Mesendoderm (in vitro differentiated cells): Measurements from ENCODE around the gene GLRX3.

Experiments
- DNase-seq: peaks from one replicate; pipeline ENCODE4 v3.0.0; 2013
- H2AK5ac ChIP-seq: 2 replicates; pipeline ENCODE4 v1.6.1; 2013; ENCODE audit warnings: low read length, inconsistent platforms
- H2BK120ac ChIP-seq: 2 replicates; pipeline ENCODE4 v1.6.1; 2013; ENCODE audit warnings: low read depth, mild to moderate bottlenecking, low read length, moderate library complexity, mixed read lengths
- H2BK15ac ChIP-seq: replicated peaks from 2 replicates; pipeline ENCODE4 v1.6.1; 2013; ENCODE audit warnings: low read depth, mild to moderate bottlenecking, moderate library complexity
- H2BK5ac ChIP-seq: 2 replicates; pipeline ENCODE4 v1.6.1; 2013; ENCODE audit warnings: low read length, inconsistent platforms
- H3K18ac ChIP-seq: 2 replicates; pipeline ENCODE4 v1.6.1; 2013; ENCODE audit warnings: mild to moderate bottlenecking, low read length, mixed read lengths
- H3K23ac ChIP-seq: one replicate; pipeline ENCODE4 v1.6.1; 2013; ENCODE audit warnings: low read length
- H3K27ac ChIP-seq: 2 replicates; pipeline ENCODE4 v1.5.1; 2013; ENCODE audit warnings: low read depth, mild to moderate bottlenecking, inconsistent platforms, low read length, moderate library complexity
- H3K27me3 ChIP-seq: 2 replicates; pipeline ENCODE4 v1.6.1; 2013; ENCODE audit warnings: low read length, control low read depth, mild to moderate bottlenecking, inconsistent platforms; ENCODE audit not compliant: insufficient read depth, poor library complexity
- H3K36me3 ChIP-seq: 2 replicates; pipeline ENCODE4 v1.6.1; 2013; ENCODE audit warnings: low read length, inconsistent platforms; ENCODE audit not compliant: control insufficient read depth, insufficient read depth
- H3K4ac ChIP-seq: one replicate; pipeline ENCODE4 v1.6.1; 2013; ENCODE audit warnings: low read depth, mild to moderate bottlenecking, low read length, moderate library complexity
- H3K4me1 ChIP-seq: 2 replicates; pipeline ENCODE4 v1.6.1; 2013; ENCODE audit warnings: low read depth, low read length, inconsistent platforms; ENCODE audit not compliant: control insufficient read depth
- H3K4me2 ChIP-seq: 2 replicates; pipeline ENCODE4 v1.6.1; 2013; ENCODE audit warnings: low read length
- H3K4me3 ChIP-seq: 2 replicates; pipeline ENCODE4 v1.5.1; 2013; ENCODE audit warnings: mild to moderate bottlenecking, low read length
- H3K56ac ChIP-seq: one replicate; pipeline ENCODE4 v1.6.1; 2013; ENCODE audit warnings: low read length
- H3K79me1 ChIP-seq: 2 replicates; pipeline ENCODE4 v1.6.1; 2013; ENCODE audit warnings: low read length, inconsistent platforms
- H3K79me2 ChIP-seq: 2 replicates; pipeline ENCODE4 v1.6.1; 2013; ENCODE audit warnings: mild to moderate bottlenecking, low read length; ENCODE audit not compliant: control insufficient read depth, insufficient read depth
- H3K9ac ChIP-seq: 2 replicates; pipeline ENCODE4 v1.6.1; 2013; ENCODE audit warnings: low read length, inconsistent platforms
- H4K5ac ChIP-seq: one replicate; pipeline ENCODE4 v1.6.1; 2013; ENCODE audit warnings: low read length
- H4K8ac ChIP-seq: one replicate; pipeline ENCODE4 v1.6.1; 2013; ENCODE audit warnings: low read depth, mild to moderate bottlenecking, control low read depth, low read length, moderate library complexity
- WGBS: extraction: QIAGEN DNeasy Blood & Tissue Kit; methylation state at CpG from one replicate; pipeline ENCODE4 v1.1.7; 2013; ENCODE audit warnings: low lambda C conversion rate, missing lambda C conversion rate; ENCODE audit not compliant: insufficient coverage; ENCODE audit errors: extremely low coverage; 5-methylcytosine and 5-hydroxymethylcytosine counted together

The GLRX3 gene

GRCh38 chr10:130159192-130159794 lies 23.1 kb downstream of the GLRX3 start:
- Histone ChIP-seq H3K79me1 (peaks cover 28% of the 10 kb centered on the region), H3K56ac (no peak overlapping the region), H3K9ac (no peak overlapping the region), H3K18ac (no peak overlapping the region), H2BK5ac (no peak overlapping the region), H3K23ac (no peak overlapping the region), H3K4me3 (no peak overlapping the region), H2BK15ac (no peak overlapping the region), H3K4ac (no peak overlapping the region), H4K5ac (no peak overlapping the region), H3K4me2 (no peak overlapping the region), H3K79me2 (peaks cover 32% of the 10 kb centered on the region), H2BK120ac (no peak overlapping the region), H3K27ac (no peak overlapping the region), H4K8ac (no peak overlapping the region), H3K4me1 (peaks cover 4% of the 10 kb centered on the region), H3K27me3 (no peaks in the 10 kb centered on the region), H3K36me3 (no peaks in the 10 kb centered on the region), H2AK5ac (no peak overlapping the region)
- DNase-seq: no peak
- WGBS: no CpG with 5 or more reads among the region's 2 CpGs

GRCh38 chr10:130160775-130161174 lies 24.6 kb downstream of the GLRX3 start:
- DNase-seq: peak; percentile 54
- H3K9ac ChIP-seq: no peak overlapping the region
- no peak overlapping the region for H2BK15ac ChIP-seq
- H4K8ac ChIP-seq: no peak overlapping the region
- peaks cover 4% of the 10 kb centered on the region for H3K4me1 ChIP-seq
- no peak overlapping the region for H4K5ac ChIP-seq
- no peak overlapping the region for H3K23ac ChIP-seq
- no peak overlapping the region for H2BK120ac ChIP-seq
- no peak overlapping the region for H2AK5ac ChIP-seq
- H3K4ac ChIP-seq: no peak overlapping the region
- H2BK5ac ChIP-seq: no peak overlapping the region
- H3K79me1 ChIP-seq: peaks cover 22% of the 10 kb centered on the region
- H3K36me3 ChIP-seq: no peaks in the 10 kb centered on the region
- H3K4me3 ChIP-seq: no peak overlapping the region
- H3K27ac ChIP-seq: no peak overlapping the region
- no peaks in the 10 kb centered on the region for H3K27me3 ChIP-seq
- no peak overlapping the region for H3K18ac ChIP-seq
- H3K56ac ChIP-seq: no peak overlapping the region
- H3K4me2 ChIP-seq: no peak overlapping the region
- H3K79me2 ChIP-seq: peaks cover 20% of the 10 kb centered on the region
- WGBS: no CpG with 5 or more reads among the region's 6 CpGs

GRCh38 chr10:130161331-130161730 lies 25.1 kb downstream of the GLRX3 start:
- Histone ChIP-seq H2AK5ac (no peak overlapping the region), H3K9ac (no peak overlapping the region), H3K4ac (no peak overlapping the region), H3K23ac (no peak overlapping the region), H2BK5ac (no peak overlapping the region), H3K18ac (no peak overlapping the region), H3K27me3 (no peaks in the 10 kb centered on the region), H3K4me3 (no peak overlapping the region), H4K8ac (no peak overlapping the region), H3K56ac (no peak overlapping the region), H2BK15ac (no peak overlapping the region), H3K36me3 (no peaks in the 10 kb centered on the region), H3K27ac (no peak overlapping the region), H3K79me2 (peaks cover 15% of the 10 kb centered on the region), H3K4me1 (peaks cover 4% of the 10 kb centered on the region), H3K79me1 (peaks cover 19% of the 10 kb centered on the region), H3K4me2 (no peak overlapping the region), H4K5ac (no peak overlapping the region), H2BK120ac (no peak overlapping the region)
- no CpG with 5 or more reads among the region's 2 CpGs for WGBS
- no peak for DNase-seq

- no peak overlapping the region for H3K27ac ChIP-seq
- no peak overlapping the region for H4K8ac ChIP-seq
- no peak overlapping the region for H3K23ac ChIP-seq
- peaks cover 2% of the 10 kb centered on the region for H3K4me1 ChIP-seq
- no peak overlapping the region for H3K18ac ChIP-seq
- H3K4me2 ChIP-seq: no peak overlapping the region
- H3K4me3 ChIP-seq: no peak overlapping the region
- no peak overlapping the region for H3K9ac ChIP-seq
- H2BK15ac ChIP-seq: no peak overlapping the region
- no CpG with 5 or more reads among the region's 7 CpGs for WGBS
- H3K79me1 ChIP-seq: peaks cover 12% of the 10 kb centered on the region
- H2BK120ac ChIP-seq: no peak overlapping the region
- H2BK5ac ChIP-seq: no peak overlapping the region
- H3K79me2 ChIP-seq: no peaks in the 10 kb centered on the region
- no peak overlapping the region for H3K56ac ChIP-seq
- no peaks in the 10 kb centered on the region for H3K36me3 ChIP-seq
- no peak for DNase-seq
- H4K5ac ChIP-seq: no peak overlapping the region
- H2AK5ac ChIP-seq: no peak overlapping the region
- H3K4ac ChIP-seq: no peak overlapping the region
- H3K27me3 ChIP-seq: no peaks in the 10 kb centered on the region
Observed at GRCh38 chr10:130167193-130167592, 31.0 kb downstream of the GLRX3 start.

GRCh38 chr10:130167707-130168106 lies 31.5 kb downstream of the GLRX3 start:
- Histone ChIP-seq H3K56ac (no peak overlapping the region), H2BK120ac (no peak overlapping the region), H3K9ac (no peak overlapping the region), H3K23ac (no peak overlapping the region), H3K4me3 (no peak overlapping the region), H2AK5ac (no peak overlapping the region), H3K36me3 (no peaks in the 10 kb centered on the region), H3K27ac (no peak overlapping the region), H4K5ac (no peak overlapping the region), H2BK15ac (no peak overlapping the region), H4K8ac (no peak overlapping the region), H3K4me1 (peaks cover 2% of the 10 kb centered on the region), H3K4me2 (no peak overlapping the region), H3K79me1 (peaks cover 9% of the 10 kb centered on the region), H3K18ac (no peak overlapping the region), H3K4ac (no peak overlapping the region), H2BK5ac (no peak overlapping the region), H3K79me2 (no peaks in the 10 kb centered on the region), H3K27me3 (no peaks in the 10 kb centered on the region)
- no CpG with 5 or more reads among the region's 7 CpGs for whole genome bisulfite sequencing
- DNase-seq: no peak
